GM18519 (cell line): ENCODE data around the gene TTC39B.
A peak's percentile ranks its signal among the peaks of the same experiment; 100 is the strongest.
"Not testable (repeated sequence)": the region's sequence is repeated elsewhere in the genome, so short reads cannot be mapped to it uniquely, and the experiment has no call there.

Source experiments
- ATAC-seq: cut with Tn5 transposase; IDR thresholded peaks from one replicate; pipeline ENCODE4 v1.9.1; 2021; ENCODE audit warnings: mild to moderate bottlenecking, moderate library complexity; ENCODE audit not compliant: unreplicated experiment, low FRiP score

TTC39B gene

DNA sequence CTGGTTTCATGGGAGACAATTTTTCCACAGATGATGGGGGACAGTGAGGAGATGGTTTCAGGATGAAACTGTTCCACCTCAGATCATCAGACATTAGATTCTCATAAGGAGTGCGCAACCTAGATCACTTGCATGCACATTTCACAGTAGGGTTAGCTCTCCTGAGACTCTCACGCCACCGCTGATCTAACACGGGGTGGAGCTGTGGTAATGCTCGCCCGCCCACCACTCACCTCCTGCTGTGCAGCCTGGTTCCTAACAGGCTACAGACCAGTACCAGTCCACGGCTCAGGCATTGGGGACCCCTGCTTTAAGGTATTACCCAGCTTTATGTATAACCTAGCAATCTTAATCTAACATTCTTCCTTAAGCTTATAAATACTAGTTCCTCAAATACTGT lies 35.6 kb downstream of the TTC39B start:
- peak; percentile 57 for ATAC-seq

GRCh38 chr9:15268782-15269181 lies 38.2 kb downstream of the TTC39B start:
- no peak for ATAC-seq

GRCh38 chr9:15268317-15268716 lies 38.7 kb downstream of the TTC39B start:
- ATAC-seq, result no peak

GRCh38 chr9:15264918-15265317 lies 42.1 kb downstream of the TTC39B start:
- ATAC-seq, result no peak

DNA sequence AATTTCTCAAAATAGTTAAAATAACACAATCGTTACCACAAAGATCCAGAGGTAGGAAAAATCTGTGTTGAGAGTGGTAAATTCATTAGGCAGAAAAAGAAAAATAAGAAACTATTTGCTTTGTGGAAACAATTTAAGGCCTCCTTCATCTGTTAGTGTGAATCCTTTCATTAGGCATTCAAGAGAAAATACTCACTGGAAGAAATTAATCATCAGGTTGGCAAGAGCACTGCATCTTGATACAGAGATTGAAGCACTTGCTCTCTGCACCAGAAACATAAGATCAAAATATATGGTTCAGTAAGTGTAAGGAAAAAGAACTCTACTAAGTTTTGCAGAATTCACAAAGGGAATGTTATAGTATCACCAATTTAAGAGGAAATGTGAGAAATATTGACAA lies 44.4 kb downstream of the TTC39B start:
- no peak for ATAC-seq

DNA sequence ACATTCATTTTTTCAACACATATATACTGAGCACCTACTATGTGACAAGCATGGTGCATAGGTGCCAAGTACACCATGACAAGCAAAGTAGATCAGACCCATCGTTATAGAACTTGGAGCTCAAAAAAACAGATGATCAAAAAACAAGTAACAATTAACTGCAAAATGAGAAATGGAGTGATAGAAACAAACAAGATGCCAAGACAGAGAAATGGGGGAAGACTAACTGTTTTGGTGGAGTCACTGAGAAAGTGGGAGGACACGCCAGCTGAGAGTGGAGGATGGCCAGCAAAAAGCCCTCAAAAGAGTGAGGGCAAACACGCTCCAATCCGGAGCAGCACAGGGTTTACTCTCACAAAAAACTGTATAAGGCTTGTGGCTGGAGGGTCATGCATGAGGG lies 50.6 kb downstream of the TTC39B start:
- no peak for ATAC-seq

DNA sequence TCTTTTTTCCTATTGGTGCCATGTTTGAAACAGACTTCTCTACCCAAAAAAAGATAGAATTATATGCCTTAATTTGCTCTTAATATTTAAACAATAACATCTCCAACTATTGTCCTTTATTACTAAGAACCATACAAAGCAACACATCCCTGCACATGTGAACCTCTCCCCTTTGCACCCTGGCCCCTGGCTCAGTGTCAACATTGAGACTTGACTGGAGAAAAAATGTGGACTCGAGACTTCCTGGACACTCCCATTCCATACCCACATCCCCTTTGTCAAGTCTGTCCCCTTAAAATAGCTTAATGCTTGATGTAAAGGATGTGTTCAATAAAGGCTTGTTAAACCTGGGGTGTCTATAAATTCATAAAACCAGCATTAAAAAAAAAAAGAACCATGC lies 53.2 kb downstream of the TTC39B start:
- no peak for ATAC-seq

- no peak for ATAC-seq
Measured at GRCh38 chr9:15253197-15253596, 53.8 kb downstream of the TTC39B start.

DNA sequence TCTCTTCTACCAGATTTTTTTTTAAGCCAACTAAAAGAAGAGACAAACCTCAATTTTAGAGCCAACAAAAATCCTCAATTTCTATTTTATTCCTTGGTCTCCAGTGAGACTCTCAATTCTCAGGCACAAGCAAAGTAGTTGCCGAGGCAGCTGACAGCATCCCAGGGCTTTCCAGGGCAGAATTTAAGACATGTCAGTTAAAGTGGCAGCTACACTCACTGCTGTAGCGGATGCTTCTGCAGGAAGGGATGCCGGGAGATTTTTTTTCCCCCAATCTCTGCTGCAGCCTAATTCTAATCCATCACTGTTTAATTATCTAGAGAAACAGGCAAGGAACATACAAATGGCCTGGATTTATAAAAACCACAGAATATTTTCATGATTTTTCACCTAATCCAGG lies 57.0 kb downstream of the TTC39B start:
- no peak for ATAC-seq

- ATAC-seq, result no peak
Measured at GRCh38 chr9:15249042-15249818, 57.8 kb downstream of the TTC39B start.

DNA sequence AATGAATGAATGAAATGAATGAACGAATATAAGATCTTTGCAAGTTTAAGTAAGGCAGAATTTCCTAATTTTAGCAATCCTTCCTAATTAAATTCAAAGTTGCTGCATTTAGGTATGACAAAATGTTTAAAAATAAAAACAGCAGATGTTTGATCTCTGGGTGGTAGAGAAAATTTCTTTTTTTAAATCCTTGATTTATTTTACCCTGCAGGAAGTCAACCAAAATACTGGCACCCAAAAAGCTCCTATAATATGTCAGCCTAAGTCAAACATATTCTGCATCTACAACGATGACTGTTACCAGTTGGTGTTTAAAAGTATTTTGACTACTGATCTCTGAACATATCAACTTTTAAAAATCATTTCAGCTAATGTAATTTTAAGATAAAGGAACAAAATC lies 58.4 kb downstream of the TTC39B start:
- ATAC-seq, result no peak

DNA sequence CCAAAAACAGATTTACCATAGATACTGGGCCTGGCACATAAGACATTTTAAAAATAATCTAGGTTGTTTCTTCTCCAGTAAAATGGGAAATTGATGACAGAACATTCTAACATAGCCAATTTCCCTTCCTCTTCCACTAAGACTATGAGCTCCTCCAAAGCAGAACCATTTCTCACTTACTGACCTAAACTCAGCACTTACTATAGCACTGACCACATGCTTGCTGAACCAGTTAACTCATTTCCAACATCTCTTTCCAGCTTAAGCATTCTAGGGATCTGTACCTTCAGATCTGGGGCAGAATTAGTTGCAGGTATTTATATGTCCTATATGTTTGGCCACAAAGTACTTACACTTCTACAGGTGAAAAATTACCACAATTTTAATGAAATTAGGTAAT lies 58.9 kb downstream of the TTC39B start:
- ATAC-seq, result no peak

DNA sequence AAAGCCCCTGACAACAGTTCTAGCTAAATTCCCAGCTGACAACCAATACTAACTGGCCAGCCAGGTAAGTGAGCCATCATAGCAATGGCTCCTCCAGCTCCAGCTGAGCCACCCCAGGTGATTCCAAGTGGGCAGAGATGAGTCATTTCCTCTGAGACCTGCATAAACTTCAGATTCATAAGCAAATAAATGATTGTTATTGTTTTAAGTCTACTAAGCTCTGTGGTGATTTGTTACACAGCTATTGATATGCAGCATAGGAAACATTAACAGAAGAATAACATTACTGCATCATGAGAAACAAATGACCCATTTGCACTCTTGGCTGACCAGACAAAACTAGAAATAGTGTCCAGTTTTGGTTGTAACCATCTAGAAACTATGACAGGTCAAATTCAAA lies 60.3 kb downstream of the TTC39B start:
- ATAC-seq, result no peak

DNA sequence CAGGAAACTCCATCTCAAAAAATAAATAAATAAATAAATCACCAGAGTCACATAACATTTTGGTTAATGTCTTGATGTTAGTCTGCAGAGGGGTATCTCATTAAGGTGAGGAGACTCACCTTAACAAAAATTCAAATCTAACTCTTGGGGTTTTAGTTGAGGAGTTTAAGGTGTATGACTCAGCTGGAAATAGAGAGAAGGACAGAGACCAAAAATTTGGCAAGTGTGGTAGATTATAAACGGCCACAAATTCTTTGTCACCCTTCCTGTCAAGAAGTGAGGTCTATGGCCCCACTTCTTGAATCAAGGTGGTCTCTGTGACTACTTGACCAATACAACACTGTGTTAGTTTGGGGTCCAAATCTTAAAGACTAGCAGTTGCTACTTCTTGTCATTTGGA lies 60.8 kb downstream of the TTC39B start:
- ATAC-seq, result no peak

DNA sequence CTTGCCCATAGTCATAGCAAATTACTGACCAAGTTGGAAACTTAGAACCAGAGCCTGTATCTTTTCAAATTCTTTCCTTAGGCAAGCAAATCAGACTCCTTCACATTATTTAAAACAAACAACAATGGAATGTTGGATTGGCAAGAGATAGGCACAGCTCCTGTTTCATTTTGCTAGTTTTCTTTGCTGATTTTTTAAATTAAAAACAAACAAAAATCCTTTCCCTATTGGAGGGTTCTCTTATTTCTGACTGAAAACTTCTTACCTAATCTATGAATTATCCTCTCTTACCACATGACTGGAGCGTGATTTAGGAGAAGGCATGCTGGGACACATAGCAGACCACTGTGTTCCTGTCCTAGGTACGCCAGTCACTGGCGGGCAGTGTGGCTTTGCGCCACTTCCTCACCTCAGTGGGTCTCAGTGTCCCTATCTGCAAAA lies 63.0 kb downstream of the TTC39B start:
- ATAC-seq, result no peak

GRCh38 chr9:15243081-15243480 lies 63.9 kb downstream of the TTC39B start:
- ATAC-seq, result no peak

DNA sequence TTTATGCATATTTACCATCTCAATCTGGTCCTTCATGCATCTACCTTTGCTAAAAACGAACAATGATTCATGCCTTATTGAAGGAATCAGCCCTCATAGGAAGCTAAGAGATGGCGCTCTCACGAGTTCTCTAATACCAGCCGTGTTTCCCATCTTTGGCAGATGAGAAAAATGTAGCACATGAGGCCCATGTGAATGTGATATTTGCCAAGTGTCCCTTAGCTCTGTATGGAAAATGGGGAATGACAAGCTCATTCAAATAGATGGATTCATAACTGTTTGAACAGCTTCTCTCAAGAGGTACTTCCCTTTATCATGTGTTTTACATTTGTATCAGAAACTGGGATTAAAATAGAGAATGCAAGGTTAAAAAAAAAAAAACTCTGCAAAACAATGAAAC lies 66.1 kb downstream of the TTC39B start:
- no peak for ATAC-seq

GRCh38 chr9:15239816-15240215 lies 67.2 kb downstream of the TTC39B start:
- no peak for ATAC-seq

- no peak for ATAC-seq
Measured at GRCh38 chr9:15238646-15239045, 68.4 kb downstream of the TTC39B start.

- no peak for ATAC-seq
Measured at GRCh38 chr9:15235658-15236057, 71.4 kb downstream of the TTC39B start.

DNA sequence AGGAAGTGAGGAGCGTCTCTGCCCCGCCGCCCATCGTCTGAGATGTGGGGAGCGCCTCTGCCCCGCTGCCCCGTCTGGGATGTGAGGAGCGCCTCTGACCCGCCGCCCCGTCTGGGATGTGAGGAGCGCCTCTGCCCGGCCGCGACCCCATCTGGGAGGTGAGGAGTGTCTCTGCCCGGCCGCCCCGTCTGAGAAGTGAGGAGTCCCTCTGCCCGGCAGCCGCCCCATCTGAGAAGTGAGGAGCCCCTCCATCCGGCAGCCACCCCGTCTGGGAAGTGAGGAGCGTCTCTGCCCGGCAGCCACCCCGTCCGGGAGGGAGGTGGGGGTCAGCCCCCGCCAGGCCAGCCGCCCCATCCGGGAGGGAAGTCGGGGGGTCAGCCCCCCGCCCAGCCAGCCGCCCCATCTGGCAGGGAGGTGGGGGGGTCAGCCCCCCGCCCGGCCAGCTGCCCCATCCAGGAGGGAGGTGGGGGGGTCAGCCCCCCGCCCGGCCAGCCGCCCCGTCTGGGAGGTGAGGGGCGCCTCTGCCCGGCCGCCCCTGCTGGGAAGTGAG lies 73.0 kb downstream of the TTC39B start:
- not testable (repeated sequence) for ATAC-seq

- ATAC-seq, result not testable (repeated sequence)
Measured at GRCh38 chr9:15232706-15233280, 74.2 kb downstream of the TTC39B start.
